Measurements from ENCODE around the gene WFDC5.
"Not testable (repeated sequence)": the region's sequence is repeated elsewhere in the genome, so short reads cannot be mapped to it uniquely, and the experiment has no call there.

WFDC5 gene

DNA sequence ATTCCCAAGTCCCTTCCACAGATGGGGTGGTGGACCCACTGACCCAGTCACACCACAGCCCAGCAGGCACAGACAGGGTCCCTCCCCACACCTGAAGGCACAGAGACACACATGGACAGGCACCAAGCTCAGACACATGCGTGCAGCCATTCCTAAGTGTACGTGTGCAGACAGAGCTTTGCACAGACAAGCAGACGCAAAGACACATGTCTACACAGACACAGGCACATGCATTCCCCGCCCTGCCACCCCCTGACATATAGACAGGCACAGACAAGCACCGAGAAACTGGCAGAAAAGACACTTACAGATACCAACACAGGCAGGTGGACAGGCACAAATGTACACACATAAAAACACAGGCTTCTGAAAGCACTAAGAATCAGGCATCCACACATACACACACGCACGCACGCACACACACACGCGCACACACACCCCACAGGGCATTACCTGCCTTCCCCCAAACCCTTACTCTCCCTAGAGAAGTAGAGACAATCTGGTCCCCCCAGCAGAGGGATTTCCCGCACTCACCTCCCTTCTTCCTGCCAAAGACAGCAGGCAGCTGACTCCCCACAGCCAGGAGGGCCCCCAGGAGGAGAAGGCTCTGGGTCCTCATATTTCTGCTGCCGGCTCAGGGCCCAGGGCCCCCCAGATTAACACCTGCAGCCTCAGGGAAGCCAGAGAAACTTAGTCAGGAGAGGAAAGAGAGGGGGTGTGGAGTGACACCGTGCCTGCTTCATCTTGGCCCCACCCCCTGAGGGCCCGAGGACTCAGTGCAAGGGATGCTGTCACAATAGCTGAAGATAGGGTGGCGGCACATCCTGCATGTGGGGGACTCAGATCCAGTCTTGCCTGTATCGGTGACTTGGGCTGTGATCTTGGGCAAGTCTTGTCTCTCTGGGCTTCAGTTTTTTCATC lies at the start of gene WFDC5:
TSS of gene WFDC5 (minus strand) at position 710 of the 921 bp plus-strand sequence. CDS start at position 619, 91 bp downstream.
- no peak for DNase-seq

- DNase-seq = no peak
Measured at GRCh38 chr20:45163083-45163803, 48.3 kb upstream of the WFDC5 start.

GRCh38 chr20:45157962-45158361 lies 43.0 kb upstream of the WFDC5 start:
- DNase-seq = no peak

- DNase-seq = no peak
Measured at GRCh38 chr20:45156713-45157112, 41.7 kb upstream of the WFDC5 start.

- not testable (repeated sequence) for DNase-seq
Measured at GRCh38 chr20:45154794-45155193, 39.8 kb upstream of the WFDC5 start.

DNA sequence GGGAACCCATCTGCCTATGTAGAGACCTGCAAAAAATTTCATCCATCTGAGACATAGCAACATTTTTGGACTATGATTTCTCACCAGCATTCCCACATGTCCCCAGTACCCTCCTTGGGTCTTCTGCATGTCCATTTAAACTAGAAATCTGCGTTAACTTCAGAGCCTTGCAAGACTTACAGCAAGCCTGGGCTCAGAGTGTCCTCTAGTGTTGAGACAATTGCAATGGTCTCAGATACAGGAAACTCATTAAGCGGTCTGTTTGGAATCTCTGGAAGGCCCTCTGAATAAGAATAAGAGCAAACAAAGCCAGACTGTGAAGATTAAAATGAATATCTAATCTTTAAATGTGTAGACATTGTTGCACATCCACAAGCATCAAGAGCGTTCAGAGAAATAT lies 39.2 kb upstream of the WFDC5 start:
- no peak for DNase-seq

GRCh38 chr20:45153752-45154151 lies 38.8 kb upstream of the WFDC5 start:
- DNase-seq = no peak

- no peak for DNase-seq
Measured at GRCh38 chr20:45153147-45153546, 38.2 kb upstream of the WFDC5 start.

DNA sequence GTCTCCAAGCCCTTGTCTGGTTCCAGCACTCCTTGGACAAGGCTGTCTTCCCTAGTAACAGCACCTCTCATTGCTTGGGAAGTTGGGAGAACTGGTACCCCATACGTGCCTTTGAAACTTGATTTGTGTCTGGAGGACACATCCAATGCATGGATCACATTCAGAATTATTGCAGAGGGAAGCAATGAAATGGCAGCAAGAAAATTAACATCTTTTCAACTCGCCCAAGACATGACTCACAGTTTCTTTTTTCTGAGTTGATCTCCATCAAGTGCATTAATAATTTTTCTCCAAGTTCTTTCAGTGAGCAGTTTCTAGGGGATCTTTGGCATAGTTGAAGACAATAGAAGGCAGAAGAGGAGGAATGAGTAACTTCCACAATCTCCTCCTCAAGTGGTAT lies 37.4 kb upstream of the WFDC5 start:
- no peak for DNase-seq

GRCh38 chr20:45149062-45149461 lies 34.1 kb upstream of the WFDC5 start:
- no peak for DNase-seq

GRCh38 chr20:45140836-45141235 lies 25.9 kb upstream of the WFDC5 start:
- no peak for DNase-seq

- not testable (repeated sequence) for DNase-seq
Measured at GRCh38 chr20:45139733-45140375, 24.9 kb upstream of the WFDC5 start.

DNA sequence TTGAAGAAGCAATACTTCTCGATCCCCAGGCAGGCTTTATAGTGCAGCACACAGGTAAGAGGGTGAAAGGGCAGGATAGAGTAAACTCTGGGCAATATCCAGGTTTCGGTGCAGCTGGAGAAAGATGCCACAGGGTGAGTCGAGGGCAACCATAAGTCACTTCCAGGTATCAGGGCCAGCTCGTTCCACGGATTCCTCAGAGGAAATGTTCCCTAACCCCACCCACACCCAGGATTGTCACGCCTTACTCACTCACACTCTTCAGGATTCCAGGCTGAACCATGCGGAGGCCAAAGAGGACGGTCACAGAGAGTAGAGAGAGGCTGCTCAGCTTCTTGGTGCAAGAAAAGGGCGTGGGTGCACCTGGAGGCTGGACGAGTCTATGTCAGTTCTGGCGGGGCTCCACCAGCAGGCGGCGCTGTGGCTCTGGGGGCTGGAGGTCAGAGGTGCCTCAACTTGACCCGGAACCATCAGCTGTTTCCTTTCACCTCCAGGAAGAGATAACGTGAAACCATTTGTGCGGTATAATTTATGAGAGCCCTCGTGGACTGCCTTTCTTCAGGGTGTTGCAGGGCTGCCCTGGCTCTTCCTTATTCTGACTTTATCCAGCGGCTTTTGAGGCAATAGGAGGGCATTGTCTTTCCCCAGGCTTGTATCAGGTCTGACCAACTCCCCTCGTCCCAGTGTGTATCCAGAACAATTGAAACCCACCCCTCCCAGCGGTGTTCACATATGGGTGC lies 23.8 kb upstream of the WFDC5 start:
- DNase-seq = peak; percentile 40

GRCh38 chr20:45136911-45137310 lies 21.9 kb upstream of the WFDC5 start:
- DNase-seq = no peak

- no peak for DNase-seq
Measured at GRCh38 chr20:45128099-45128498, 13.1 kb upstream of the WFDC5 start.

DNA sequence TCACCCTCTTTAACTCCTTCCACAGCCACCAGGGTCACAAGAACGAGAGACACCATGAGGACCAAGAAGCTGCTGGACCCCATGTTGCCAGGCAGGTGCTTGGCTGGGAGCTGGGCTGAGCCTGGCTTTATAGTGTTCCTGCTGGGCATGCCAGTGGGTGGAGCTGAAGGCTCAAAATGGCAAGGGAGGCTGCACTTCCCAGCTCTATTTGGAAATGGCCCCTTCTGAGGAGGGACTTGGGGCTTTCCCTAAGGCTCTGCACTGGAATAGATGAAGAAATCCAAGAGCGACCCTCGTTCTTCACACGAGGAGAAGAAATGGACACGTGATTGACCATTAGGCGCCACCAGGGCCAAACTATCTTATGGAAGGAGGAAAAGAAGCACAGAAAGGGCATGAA lies 9.4 kb upstream of the WFDC5 start, which contains the start of gene WFDC12:
TSS of gene WFDC12 (minus strand) at position 101 of the 400 bp plus-strand sequence. CDS start at position 83, 18 bp downstream.
- no peak for DNase-seq

- DNase-seq = no peak
Measured at GRCh38 chr20:45121388-45121787, 6.4 kb upstream of the WFDC5 start.

GRCh38 chr20:45119556-45120266 lies 4.7 kb upstream of the WFDC5 start:
- no peak for DNase-seq

- no peak for DNase-seq
Measured at GRCh38 chr20:45118028-45118427, 3.1 kb upstream of the WFDC5 start.

- DNase-seq = no peak
Measured at GRCh38 chr20:45117581-45117980, 2.6 kb upstream of the WFDC5 start.

GRCh38 chr20:45115829-45116228 lies 855 bp upstream of the WFDC5 start:
- no peak for DNase-seq

DNA sequence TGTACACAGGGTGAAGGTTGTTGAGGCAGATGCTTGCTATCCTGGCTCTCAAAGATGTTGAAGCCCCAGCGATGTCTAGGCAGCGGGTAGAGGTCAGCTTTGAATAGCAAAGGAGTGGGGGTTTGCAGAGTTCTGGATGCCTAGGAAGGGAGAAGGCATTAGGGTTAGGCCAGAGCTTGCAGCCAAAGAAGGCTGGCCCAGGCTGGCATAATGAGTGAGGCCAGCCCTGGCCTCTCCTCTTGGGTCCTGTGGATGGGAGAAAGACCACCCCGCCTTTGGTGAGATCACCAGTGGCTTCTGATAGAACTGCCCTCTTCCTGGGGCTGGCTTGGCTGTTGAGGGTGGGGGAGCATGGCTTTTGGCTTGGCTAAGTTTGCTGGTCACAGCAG lies 406 bp upstream of the WFDC5 start:
- no peak for DNase-seq

Data from activated CD8-positive, alpha-beta memory T cell treated with anti-CD3 and anti-CD28 coated beads, Interleukin-2, amount 50 U/mL, for 4 hours (primary cell).